NCI-H1092 treated with DMSO at 0.1 percent for 48 hours (cell line): Measurements from ENCODE around the gene TMEM39B.
"Not testable (repeated sequence)": the region's sequence is repeated elsewhere in the genome, so short reads cannot be mapped to it uniquely, and the experiment has no call there.

Source experiments
- DNase-seq: peaks from one replicate; lab custom pipeline; 2025; lab: John Stamatoyannopoulos, UW

Gene TMEM39B

DNA sequence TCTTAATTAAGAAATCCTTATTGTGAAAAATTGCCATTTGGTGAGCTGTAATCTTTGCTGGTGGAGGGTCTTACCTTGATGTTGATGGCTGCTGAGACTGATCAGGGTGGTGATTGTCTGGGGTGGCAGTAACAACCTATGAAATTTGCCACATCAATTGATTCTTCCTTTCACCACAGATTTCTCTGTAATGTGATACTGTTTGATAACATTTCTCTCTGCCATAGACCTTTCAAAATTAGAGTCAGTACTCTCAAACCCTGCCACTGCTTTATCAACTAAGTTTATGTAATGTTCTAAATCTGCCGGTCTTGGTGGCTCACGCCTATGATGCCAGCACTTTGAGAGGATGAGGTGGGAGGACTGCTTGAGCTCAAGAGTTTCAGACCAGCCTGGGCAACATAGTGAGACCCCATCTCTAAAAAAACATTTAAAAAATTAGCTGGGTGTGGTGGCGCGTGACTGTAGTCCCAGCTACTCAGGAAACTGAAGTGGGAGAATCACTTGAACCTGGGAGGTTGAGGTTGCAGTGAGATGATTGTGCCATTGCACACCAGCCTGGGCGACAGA lies 40.2 kb downstream of the TMEM39B start:
- no peak for DNase-seq

GRCh38 chr1:32113436-32113835 lies 40.7 kb downstream of the TMEM39B start:
- DNase-seq = not testable (repeated sequence)

- DNase-seq = no peak
Measured at GRCh38 chr1:32114420-32114819, 41.7 kb downstream of the TMEM39B start.

DNA sequence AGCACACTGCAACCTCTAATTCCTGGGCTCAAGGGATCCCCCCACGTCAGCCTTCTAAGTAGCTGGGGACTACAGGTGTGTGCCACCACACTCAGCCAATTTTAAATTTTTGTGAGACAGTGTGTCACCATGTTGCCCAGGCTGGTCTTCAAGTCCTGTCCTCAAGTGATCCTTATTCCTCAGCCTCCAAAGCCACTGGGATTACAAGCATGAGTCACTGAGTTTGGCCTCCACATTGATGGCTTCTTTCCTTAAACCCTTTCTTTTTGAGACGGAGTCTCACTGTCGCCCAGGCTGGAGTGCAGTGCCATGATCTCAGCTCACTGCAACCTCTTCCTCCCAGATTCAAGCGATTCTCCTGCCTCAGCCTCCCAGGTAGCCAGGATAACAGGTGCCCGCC lies 42.8 kb downstream of the TMEM39B start:
- no peak for DNase-seq

- DNase-seq = no peak
Measured at GRCh38 chr1:32116531-32116930, 43.8 kb downstream of the TMEM39B start.

DNA sequence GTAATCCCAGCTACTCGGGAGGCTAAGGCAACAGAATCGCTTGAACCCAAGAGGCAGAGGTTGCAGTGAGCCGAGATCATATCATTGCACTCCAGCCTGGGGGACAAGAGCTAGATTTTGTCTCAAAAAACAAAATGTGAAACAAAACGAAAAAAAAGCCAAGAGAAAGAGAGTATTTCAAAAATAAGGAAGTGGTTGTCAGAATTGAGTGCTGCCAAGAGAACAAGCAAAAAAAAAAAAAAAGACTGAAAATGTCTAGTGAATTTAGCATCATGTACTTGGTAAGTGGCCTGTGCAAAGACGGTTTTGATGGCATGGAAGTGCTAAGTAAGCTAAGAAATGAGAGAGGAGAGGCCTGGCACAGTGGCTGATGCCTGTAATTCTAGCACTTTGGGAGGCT lies 49.4 kb downstream of the TMEM39B start:
- DNase-seq = no peak

- not testable (repeated sequence) for DNase-seq
Measured at GRCh38 chr1:32123361-32123760, 50.6 kb downstream of the TMEM39B start.

DNA sequence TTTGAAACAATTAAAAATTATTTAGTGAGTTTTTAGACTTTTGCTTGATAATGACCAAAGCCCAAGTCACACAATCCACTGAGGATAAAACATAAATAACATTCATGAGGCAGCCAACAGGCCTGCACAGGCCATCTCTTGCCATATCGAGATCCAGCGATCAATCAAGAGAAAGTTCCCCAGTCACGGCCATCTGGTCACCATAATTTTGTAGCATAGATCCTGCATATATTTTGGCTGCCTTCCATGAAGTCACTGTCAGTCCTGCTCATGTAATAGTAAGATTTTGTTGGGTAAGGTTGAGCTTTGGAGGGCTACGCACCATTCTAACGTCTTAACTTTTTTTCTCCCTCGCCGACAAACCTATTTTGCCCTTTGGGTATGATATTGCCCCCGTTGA lies 52.6 kb downstream of the TMEM39B start:
- no peak for DNase-seq

DNA sequence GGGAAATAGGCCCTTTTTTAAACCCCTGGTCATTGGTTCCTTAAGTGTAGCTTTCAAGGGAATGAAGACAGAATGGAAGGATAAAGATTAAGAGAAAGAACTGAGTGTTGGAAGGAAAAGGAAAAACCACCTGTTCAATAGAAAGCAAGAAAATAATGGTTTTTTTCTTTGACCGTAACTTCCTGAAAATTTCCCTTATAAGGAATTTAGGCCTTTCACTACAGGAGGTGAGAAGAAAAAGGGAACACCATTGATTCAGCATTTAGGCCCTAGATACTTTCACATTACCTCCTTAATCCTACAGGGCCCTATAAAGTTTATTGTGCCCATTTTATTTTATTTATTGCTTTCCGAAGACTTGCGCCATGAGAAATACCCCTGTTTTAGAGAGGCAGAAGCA lies 54.0 kb downstream of the TMEM39B start:
- no peak for DNase-seq

DNA sequence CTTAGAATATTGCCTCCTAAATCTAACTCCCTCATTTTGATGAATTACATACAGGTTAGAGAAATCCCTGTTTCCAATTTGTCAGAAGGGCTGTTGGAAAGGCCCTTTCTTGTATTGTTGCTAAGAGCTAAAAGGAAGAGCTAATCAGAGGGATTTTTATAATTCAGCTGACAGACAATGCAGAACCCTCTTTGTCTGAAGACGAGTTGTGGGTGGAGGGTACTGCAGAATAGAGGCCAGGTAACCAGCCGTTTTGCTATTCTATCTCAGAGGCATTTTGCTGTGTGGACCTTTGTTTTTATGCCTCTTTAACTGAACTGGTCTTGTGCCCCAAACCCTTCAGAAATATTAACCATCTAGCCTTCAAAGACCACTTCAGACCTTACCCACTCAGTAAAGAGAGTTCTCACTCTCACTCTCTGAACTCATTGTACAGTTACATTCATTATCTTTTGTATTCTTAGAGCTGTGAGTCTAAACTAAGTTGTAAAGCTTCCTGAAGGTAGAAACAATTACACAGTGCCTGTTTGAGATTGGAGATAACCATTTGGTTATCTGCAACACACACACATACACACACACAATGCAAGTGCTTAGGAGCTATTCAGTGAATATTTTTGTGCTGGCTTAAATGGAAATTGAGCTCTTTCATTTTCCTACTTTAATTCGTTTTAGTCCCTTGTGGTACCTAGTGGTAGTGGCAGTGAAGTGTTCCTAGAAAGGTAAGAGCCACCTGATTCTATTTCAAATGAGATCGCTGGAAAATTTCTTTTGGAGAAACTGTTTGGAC lies 54.9 kb downstream of the TMEM39B start:
- DNase-seq = no peak

DNA sequence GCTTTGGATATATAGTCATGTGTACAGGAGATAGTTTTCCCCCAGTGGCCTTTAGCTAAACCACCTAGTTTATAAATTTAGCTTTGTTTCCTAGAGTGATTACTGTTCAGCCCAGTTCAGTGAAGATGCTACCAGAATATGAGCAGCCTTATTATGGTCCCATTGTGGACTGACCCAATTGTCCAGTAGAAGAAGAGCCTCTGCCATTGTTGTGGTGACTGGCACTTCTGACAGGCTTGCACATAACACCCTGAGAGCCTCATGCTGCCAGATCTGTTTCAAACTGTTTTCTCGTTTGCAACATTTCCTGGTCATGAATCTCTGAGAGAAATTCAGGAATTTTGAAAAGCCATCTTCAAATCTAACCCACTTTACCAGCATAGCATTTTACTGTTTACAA lies 55.7 kb downstream of the TMEM39B start:
- DNase-seq = no peak

GRCh38 chr1:32128964-32129363 lies 56.2 kb downstream of the TMEM39B start:
- no peak for DNase-seq

DNA sequence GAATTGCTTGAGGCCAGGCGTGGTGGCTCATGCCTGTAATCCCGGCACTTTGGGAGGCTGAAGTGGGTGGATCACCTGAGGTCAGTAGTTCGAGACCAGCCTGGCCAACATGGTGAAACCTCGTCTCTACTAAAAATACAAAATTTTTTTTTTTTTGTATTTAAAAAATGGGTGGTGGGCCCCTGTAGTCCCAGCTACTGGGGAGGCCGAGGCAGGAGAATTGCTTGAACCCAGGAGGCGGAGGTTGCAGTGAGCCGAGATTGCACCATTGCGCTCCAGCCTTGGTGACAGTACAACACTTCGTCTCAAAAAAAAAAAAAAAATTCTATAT lies 61.2 kb downstream of the TMEM39B start:
- DNase-seq = not testable (repeated sequence)

DNA sequence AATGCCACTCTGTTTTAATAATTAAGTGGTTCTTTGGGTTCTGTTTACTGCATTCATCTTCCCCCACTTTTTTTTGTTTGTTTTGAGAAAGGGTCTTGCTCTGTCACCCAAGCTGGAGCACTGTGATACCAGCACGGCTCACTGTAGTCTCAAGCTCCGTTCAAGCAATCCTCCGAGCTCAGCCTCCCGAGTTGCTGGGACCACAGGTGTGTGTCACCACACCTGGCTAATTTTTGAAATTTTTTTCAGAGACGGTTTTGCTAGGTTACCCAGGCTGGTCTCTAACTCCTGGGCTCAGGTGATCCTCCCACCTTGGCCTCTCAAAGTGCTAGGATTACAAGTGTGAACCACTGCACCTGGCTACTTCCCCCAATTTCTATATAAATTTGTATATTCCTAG lies 64.4 kb downstream of the TMEM39B start:
- DNase-seq = no peak

DNA sequence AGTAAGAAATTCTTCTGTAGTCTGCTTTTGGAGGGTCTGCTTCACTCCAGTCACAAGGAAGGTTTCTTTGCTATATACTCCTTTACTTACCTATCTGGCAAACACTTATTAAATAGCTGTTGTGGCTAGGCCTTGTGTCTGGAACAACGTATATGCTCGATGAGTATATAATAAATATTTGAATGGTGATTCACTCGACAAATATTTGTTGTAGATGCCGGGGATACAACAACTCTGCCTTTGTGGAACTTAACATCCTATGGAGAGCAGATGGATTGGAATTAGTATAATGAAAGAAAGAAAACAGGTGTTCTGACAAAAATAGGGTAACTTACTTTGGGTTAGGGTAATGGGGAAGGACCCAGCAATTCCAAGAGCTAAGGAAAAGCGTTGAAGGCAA lies 66.2 kb downstream of the TMEM39B start:
- no peak for DNase-seq

GRCh38 chr1:32142446-32143301 lies 69.9 kb downstream of the TMEM39B start:
- DNase-seq = no peak

- DNase-seq = not testable (repeated sequence)
Measured at GRCh38 chr1:32143302-32143695, 70.6 kb downstream of the TMEM39B start.

GRCh38 chr1:32144033-32144432 lies 71.3 kb downstream of the TMEM39B start:
- no peak for DNase-seq

DNA sequence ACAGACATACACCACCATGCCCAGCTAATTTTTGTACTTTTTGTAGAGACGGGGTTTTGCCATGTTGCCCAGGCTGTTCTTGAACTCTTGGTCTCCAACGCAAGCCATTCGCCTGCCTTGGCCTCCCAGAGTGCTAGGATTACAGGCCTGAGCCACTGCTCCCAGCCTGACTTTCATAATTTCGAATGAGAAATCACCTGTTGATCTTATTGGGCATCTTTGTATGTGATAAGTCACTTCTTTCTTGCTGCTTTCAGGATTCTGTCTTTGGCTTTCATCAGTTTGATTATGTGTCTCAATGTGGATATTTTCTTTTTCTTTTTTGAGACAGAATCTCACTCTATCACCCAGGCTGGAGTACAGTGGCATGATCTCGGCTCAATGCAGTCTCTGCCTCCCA lies 75.1 kb downstream of the TMEM39B start:
- DNase-seq = not testable (repeated sequence)

DNA sequence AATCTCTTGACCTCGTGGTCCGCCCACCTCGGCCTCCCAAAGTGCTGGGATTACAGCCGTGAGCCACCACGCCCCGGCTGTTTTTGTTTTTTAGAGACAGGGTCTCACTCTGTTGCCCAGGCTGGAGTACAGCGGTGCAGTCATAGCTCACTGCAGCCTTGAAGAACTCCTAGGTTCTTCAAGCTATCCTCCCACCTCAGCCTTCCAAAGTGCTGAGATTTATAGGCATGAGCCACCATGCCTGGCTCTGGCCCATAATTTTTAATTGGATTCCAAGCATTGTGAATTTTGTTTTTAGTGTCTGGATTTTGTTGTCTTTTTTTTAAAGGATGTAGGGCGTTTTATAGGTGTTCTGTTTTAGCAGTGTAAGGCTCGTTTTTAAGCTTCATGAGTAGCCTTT lies 78.1 kb downstream of the TMEM39B start:
- DNase-seq = no peak

GRCh38 chr1:32151319-32151787 lies 78.6 kb downstream of the TMEM39B start:
- DNase-seq = peak; percentile 25
